HEK293 (cell line): ENCODE data around the gene LHX5.

ENCODE experiments used
- CTCF ChIA-PET: fragments of 350-600 bp; formaldehyde crosslinking; extraction: SDS; loops from one replicate; lab custom pipeline; 2021; ENCODE audit warnings: antibody characterized with exemption; lab: Yijun Ruan, JAX
- POLR2A ChIA-PET: fragments of 300-600 bp; formaldehyde crosslinking; extraction: SDS; loops from one replicate; lab custom pipeline; 2020; ENCODE audit warnings: antibody characterized with exemption, inconsistent platforms; lab: Yijun Ruan, JAX
- H3K27ac ChIP-seq: fragments of 200-500 bp; sonication (Bioruptor generic); 2 replicates; pipeline ENCODE4 v1.5.1; 2014; ENCODE audit warnings: low read depth, low read length, control low read depth, inconsistent platforms; ENCODE audit errors: extremely low read depth
- H3K36me3 ChIP-seq, 2 experiments: fragments of 200-500 bp in 1 of 2; sonication (Bioruptor generic) in 1 of 2; 1 replicate in 1 of 2; 2 replicates in 1 of 2; pipeline ENCODE4 v1.5.1; 2014 to 2017; ENCODE audit warnings: inconsistent platforms in 2 of 2, low read length in 2 of 2; ENCODE audit not compliant: control insufficient read depth in 2 of 2, insufficient read depth in 1 of 2
- H3K4me1 ChIP-seq: fragments of 200-500 bp; sonication (Bioruptor generic); 2 replicates; pipeline ENCODE4 v1.5.1; 2014; ENCODE audit warnings: mild to moderate bottlenecking, low read length, inconsistent platforms; ENCODE audit not compliant: control insufficient read depth, insufficient read depth
- H3K4me3 ChIP-seq: 2 replicates; pipeline ENCODE4 v1.5.1; 2011; ENCODE audit warnings: low read depth, mild to moderate bottlenecking, control low read depth, low read length, moderate library complexity
- H3K9me3 ChIP-seq: fragments of 200-500 bp; sonication (Bioruptor generic); 2 replicates; pipeline ENCODE4 v1.5.1; 2014; ENCODE audit warnings: low read depth, low read length, inconsistent platforms; ENCODE audit not compliant: control insufficient read depth, insufficient read depth
- GFI1B ChIP-seq: fragments of 450-650 bp; formaldehyde crosslinking; IDR thresholded peaks from 2 replicates; pipeline ENCODE4 v1.5.1; 2016; ENCODE audit warnings: missing biosample characterization, missing genetic modification characterization
- MYNN ChIP-seq: fragments of 450-650 bp; formaldehyde crosslinking; IDR thresholded peaks from 2 replicates; pipeline ENCODE4 v1.5.1; 2016; ENCODE audit warnings: missing biosample characterization, missing genetic modification characterization, borderline replicate concordance
- PRDM1 ChIP-seq: fragments of 450-650 bp; formaldehyde crosslinking; IDR thresholded peaks from 2 replicates; pipeline ENCODE4; 2016; ENCODE audit warnings: missing biosample characterization, missing genetic modification characterization
- ZNF138 ChIP-seq: fragments of 450-650 bp; formaldehyde crosslinking; IDR thresholded peaks from 2 replicates; pipeline ENCODE4 v1.5.1; 2016; ENCODE audit warnings: missing biosample characterization, missing genetic modification characterization, borderline replicate concordance
- ZNF175 ChIP-seq: fragments of 450-650 bp; formaldehyde crosslinking; IDR thresholded peaks from 2 replicates; pipeline ENCODE4 v1.5.1; 2016; ENCODE audit warnings: missing biosample characterization, missing genetic modification characterization
- ZNF202 ChIP-seq: fragments of 450-650 bp; formaldehyde crosslinking; IDR thresholded peaks from 2 replicates; pipeline ENCODE4 v1.5.1; 2016; ENCODE audit warnings: missing biosample characterization, missing genetic modification characterization, borderline replicate concordance
- ZNF311 ChIP-seq: fragments of 450-650 bp; formaldehyde crosslinking; IDR thresholded peaks from 2 replicates; pipeline ENCODE4 v1.5.1; 2017; ENCODE audit warnings: missing biosample characterization, missing genetic modification characterization, borderline replicate concordance
- ZNF76 ChIP-seq: fragments of 450-650 bp; formaldehyde crosslinking; IDR thresholded peaks from 2 replicates; pipeline ENCODE4; 2016; ENCODE audit warnings: low read depth, missing biosample characterization, missing genetic modification characterization, borderline replicate concordance
- TF ChIP-seq, protein P1 (sequence below): fragments of 450-650 bp; formaldehyde crosslinking; IDR thresholded peaks from 2 replicates; pipeline ENCODE4 v1.5.1; 2016; ENCODE audit warnings: missing biosample characterization, missing genetic modification characterization, borderline replicate concordance
- TF ChIP-seq, protein P2 (sequence below): fragments of 450-650 bp; formaldehyde crosslinking; IDR thresholded peaks from 2 replicates; pipeline ENCODE4 v1.5.1; 2016; ENCODE audit warnings: missing biosample characterization, missing genetic modification characterization
- TF ChIP-seq, protein P3 (sequence below): fragments of 450-650 bp; formaldehyde crosslinking; IDR thresholded peaks from 2 replicates; pipeline ENCODE4 v1.5.1; 2016; ENCODE audit warnings: missing biosample characterization, missing genetic modification characterization
- TF ChIP-seq, protein P4 (sequence below): fragments of 450-650 bp; formaldehyde crosslinking; IDR thresholded peaks from 2 replicates; pipeline ENCODE4 v1.5.1; 2016; ENCODE audit warnings: missing biosample characterization, missing genetic modification characterization
- TF ChIP-seq, protein P5 (sequence below): fragments of 450-650 bp; formaldehyde crosslinking; IDR thresholded peaks from 2 replicates; pipeline ENCODE4 v1.5.1; 2016; ENCODE audit warnings: missing biosample characterization, missing genetic modification characterization

Gene LHX5

DNA sequence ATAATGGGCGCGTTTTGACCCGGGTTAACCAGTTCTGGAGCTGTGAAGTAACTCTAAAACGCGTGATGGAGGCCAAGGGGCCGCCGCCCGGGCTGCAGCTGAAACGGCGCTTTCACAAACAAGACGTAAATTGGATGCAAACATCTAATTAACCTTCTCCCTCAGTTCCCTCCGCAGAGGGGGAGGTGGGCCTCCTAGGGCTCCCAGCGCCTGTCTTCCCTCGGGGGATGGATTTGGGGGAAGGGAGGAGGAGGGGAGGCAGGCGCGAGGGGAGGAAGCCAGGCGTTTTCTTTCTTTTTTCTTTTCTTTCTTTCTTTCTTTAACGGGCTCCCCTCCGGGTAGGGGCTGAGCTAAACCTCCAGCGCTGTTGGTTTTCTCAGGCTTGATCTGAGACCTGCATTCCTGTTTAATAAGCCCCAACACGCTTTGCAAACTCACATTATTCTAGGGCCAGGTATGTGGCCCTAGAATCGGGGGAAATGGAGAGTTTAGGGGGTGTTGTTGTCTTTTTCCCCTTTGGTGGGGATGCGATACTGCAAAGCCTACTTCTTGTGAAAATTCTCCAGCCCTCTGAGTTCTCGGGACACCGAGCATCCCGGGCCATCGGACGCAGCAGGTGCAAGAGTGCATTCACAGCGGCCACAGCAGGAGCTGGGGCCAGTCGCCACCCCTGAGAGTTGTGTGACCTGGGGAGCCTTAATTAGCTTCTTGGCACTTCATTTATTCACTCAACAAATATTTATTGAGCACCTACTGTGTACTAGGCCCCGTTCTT, 43.6 kb upstream of the LHX5 start (continued):
- TF ChIP-seq, protein P1, sequence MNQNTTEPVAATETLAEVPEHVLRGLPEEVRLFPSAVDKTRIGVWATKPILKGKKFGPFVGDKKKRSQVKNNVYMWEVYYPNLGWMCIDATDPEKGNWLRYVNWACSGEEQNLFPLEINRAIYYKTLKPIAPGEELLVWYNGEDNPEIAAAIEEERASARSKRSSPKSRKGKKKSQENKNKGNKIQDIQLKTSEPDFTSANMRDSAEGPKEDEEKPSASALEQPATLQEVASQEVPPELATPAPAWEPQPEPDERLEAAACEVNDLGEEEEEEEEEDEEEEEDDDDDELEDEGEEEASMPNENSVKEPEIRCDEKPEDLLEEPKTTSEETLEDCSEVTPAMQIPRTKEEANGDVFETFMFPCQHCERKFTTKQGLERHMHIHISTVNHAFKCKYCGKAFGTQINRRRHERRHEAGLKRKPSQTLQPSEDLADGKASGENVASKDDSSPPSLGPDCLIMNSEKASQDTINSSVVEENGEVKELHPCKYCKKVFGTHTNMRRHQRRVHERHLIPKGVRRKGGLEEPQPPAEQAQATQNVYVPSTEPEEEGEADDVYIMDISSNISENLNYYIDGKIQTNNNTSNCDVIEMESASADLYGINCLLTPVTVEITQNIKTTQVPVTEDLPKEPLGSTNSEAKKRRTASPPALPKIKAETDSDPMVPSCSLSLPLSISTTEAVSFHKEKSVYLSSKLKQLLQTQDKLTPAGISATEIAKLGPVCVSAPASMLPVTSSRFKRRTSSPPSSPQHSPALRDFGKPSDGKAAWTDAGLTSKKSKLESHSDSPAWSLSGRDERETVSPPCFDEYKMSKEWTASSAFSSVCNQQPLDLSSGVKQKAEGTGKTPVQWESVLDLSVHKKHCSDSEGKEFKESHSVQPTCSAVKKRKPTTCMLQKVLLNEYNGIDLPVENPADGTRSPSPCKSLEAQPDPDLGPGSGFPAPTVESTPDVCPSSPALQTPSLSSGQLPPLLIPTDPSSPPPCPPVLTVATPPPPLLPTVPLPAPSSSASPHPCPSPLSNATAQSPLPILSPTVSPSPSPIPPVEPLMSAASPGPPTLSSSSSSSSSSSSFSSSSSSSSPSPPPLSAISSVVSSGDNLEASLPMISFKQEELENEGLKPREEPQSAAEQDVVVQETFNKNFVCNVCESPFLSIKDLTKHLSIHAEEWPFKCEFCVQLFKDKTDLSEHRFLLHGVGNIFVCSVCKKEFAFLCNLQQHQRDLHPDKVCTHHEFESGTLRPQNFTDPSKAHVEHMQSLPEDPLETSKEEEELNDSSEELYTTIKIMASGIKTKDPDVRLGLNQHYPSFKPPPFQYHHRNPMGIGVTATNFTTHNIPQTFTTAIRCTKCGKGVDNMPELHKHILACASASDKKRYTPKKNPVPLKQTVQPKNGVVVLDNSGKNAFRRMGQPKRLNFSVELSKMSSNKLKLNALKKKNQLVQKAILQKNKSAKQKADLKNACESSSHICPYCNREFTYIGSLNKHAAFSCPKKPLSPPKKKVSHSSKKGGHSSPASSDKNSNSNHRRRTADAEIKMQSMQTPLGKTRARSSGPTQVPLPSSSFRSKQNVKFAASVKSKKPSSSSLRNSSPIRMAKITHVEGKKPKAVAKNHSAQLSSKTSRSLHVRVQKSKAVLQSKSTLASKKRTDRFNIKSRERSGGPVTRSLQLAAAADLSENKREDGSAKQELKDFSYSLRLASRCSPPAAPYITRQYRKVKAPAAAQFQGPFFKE (tag by site-specific recombination), result no peak
- TF ChIP-seq ZNF138 (tag by site-specific recombination), result no peak
- TF ChIP-seq, protein P2, sequence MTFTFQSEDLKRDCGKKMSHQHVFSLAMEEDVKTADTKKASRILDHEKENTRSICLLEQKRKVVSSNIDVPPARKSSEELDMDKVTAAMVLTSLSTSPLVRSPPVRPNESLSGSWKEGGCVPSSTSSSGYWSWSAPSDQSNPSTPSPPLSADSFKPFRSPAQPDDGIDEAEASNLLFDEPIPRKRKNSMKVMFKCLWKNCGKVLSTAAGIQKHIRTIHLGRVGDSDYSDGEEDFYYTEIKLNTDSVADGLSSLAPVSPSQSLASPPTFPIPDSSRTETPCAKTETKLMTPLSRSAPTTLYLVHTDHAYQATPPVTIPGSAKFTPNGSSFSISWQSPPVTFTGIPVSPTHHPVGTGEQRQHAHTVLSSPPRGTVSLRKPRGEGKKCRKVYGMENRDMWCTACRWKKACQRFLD (tag by site-specific recombination), result no peak
- TF ChIP-seq MYNN, result no peak
- no peak for TF ChIP-seq ZNF76
- TF ChIP-seq ZNF311 (tag by site-specific recombination), result no peak
- TF ChIP-seq ZNF175 (tag by site-specific recombination), result no peak
- no peak for TF ChIP-seq ZNF202 (tag by site-specific recombination)
- TF ChIP-seq, protein P3, sequence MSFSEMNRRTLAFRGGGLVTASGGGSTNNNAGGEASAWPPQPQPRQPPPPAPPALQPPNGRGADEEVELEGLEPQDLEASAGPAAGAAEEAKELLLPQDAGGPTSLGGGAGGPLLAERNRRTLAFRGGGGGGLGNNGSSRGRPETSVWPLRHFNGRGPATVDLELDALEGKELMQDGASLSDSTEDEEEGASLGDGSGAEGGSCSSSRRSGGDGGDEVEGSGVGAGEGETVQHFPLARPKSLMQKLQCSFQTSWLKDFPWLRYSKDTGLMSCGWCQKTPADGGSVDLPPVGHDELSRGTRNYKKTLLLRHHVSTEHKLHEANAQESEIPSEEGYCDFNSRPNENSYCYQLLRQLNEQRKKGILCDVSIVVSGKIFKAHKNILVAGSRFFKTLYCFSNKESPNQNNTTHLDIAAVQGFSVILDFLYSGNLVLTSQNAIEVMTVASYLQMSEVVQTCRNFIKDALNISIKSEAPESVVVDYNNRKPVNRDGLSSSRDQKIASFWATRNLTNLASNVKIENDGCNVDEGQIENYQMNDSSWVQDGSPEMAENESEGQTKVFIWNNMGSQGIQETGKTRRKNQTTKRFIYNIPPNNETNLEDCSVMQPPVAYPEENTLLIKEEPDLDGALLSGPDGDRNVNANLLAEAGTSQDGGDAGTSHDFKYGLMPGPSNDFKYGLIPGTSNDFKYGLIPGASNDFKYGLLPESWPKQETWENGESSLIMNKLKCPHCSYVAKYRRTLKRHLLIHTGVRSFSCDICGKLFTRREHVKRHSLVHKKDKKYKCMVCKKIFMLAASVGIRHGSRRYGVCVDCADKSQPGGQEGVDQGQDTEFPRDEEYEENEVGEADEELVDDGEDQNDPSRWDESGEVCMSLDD (tag by site-specific recombination), result no peak
- TF ChIP-seq, protein P4, sequence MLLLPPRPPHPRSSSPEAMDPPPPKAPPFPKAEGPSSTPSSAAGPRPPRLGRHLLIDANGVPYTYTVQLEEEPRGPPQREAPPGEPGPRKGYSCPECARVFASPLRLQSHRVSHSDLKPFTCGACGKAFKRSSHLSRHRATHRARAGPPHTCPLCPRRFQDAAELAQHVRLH (tag by site-specific recombination), result no peak
- TF ChIP-seq PRDM1 (tag by site-specific recombination), result no peak
- no peak for TF ChIP-seq GFI1B (tag by site-specific recombination)

GRCh38 chr12:113514602-113515001, 42.9 kb upstream of the LHX5 start:
- H3K27ac ChIP-seq, result no peak overlapping the region
- H3K4me3 ChIP-seq, result no peak overlapping the region
- no peaks in the 10 kb centered on the region for H3K36me3 ChIP-seq
- ChIA-PET CTCF (interaction anchor here (0.6 kb wide), 1 partner anchor 54 kb away, joined by 4 read pairs; no protein-coding TSS in a partner anchor), POLR2A (no interaction called here)
- H3K4me1 ChIP-seq, result no peaks in the 10 kb centered on the region
- TF ChIP-seq, protein P5, sequence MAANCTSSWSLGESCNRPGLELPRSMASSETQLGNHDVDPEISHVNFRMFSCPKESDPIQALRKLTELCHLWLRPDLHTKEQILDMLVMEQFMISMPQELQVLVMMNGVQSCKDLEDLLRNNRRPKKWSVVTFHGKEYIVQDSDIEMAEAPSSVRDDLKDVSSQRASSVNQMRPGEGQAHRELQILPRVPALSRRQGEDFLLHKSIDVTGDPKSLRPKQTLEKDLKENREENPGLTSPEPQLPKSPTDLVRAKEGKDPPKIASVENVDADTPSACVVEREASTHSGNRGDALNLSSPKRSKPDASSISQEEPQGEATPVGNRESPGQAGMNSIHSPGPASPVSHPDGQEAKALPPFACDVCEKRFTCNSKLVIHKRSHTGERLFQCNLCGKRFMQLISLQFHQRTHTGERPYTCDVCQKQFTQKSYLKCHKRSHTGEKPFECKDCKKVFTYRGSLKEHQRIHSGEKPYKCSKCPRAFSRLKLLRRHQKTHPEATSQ (tag by site-specific recombination), result no peak
- H3K9me3 ChIP-seq, result no peaks in the 10 kb centered on the region
